ENCODE data around the gene BRI3. TPM values are rescaled to one million over a fixed set of nuclear protein-coding genes. Genes with fewer than 3 reads are reported as not detected.

BRI3 gene
- total and polyA plus RNA-seq, 9 of the 15 experiments (the other 6 are each of a cell fraction or from before 2014, with no cell fraction given): 4.3 to 57.4 (median 18.6) TPM

- peak in 1 of 2 experiments; percentile 66; a peak in 1 of 4 replicates for TF ChIP-seq ZNF639 (CRISPR knock-in tag; conservative IDR thresholded peaks at IDR 0.05 in 1 of 2, IDR thresholded peaks at IDR 0.05 in 1 of 2)
- TF ChIP-seq MTA3 (IDR thresholded peaks at IDR 0.05; ENCODE audit: borderline replicate concordance): no peak
- TF ChIP-seq ZFX (CRISPR knock-in tag; IDR thresholded peaks at IDR 0.05): peak; percentile 51
- no peak for TF ChIP-seq ZNF79 (CRISPR knock-in tag; IDR thresholded peaks at IDR 0.05; ENCODE audit: low read depth)
- peak; percentile 63 for TF ChIP-seq KDM5B (IDR thresholded peaks at IDR 0.05; ENCODE audit: insufficient replicate concordance, low read depth, low read length)
- TF ChIP-seq GABPA (tag; conservative IDR thresholded peaks at IDR 0.05; ENCODE audit: low read depth): no peak
- TF ChIP-seq NR1H2 (CRISPR knock-in tag; IDR thresholded peaks at IDR 0.05): no peak
- TF ChIP-seq USF2 (CRISPR knock-in tag; IDR thresholded peaks at IDR 0.05): peak; percentile 83
- TF ChIP-seq HEY1 (CRISPR knock-in tag; IDR thresholded peaks at IDR 0.05; ENCODE audit: borderline replicate concordance): no peak
- TF ChIP-seq ZBTB7A (IDR thresholded peaks at IDR 0.05; ENCODE audit: borderline replicate concordance, control insufficient read depth, low read depth, low read length): peak; percentile 77; the same call in 1 of the 2 replicates
- no peak for TF ChIP-seq HNRNPH1 (optimal IDR thresholded peaks at IDR 0.05; ENCODE audit: low read depth, low read length)
- TF ChIP-seq MITF (IDR thresholded peaks at IDR 0.05): peak; percentile 71; the same call in 1 of the 2 replicates
- TF ChIP-seq U2AF2 (optimal IDR thresholded peaks at IDR 0.05; ENCODE audit: low read depth, low read length): no peak
- peak; percentile 35; the same call in 1 of the 2 replicates for TF ChIP-seq TFAP4 (CRISPR knock-in tag; IDR thresholded peaks at IDR 0.05; ENCODE audit: borderline replicate concordance)
- TF ChIP-seq PHF21A (IDR thresholded peaks at IDR 0.05; ENCODE audit: borderline replicate concordance, low read depth): no peak
- 0 out of 2 replicates have a peak, but pooled peaks have one; percentile 46 for TF ChIP-seq POLR2A (conservative IDR thresholded peaks at IDR 0.05)
- no peak for TF ChIP-seq ZNF41 (CRISPR knock-in tag; conservative IDR thresholded peaks at IDR 0.05)
- TF ChIP-seq ZNF449 (CRISPR knock-in tag; IDR thresholded peaks at IDR 0.05): no peak
- TF ChIP-seq PYGO2 (tag; IDR thresholded peaks at IDR 0.05): no peak
- no peak for TF ChIP-seq HNRNPK (IDR thresholded peaks at IDR 0.05; ENCODE audit: low read depth, low read length, poor library complexity, severe bottlenecking)
Observed at GRCh38 chr7:98280791-98281756, at the start of gene BRI3 (continued).
